Liver (tissue), 9 donors: ENCODE data around the gene OAS2. TPM values are rescaled to one million over a fixed set of nuclear protein-coding genes. Genes with fewer than 3 reads are reported as not detected.

Experiments
- DNase-seq: peaks from one replicate; pipeline ENCODE4 v3.0.0-alpha.2; 2017; ENCODE audit warnings: low spot score
- H3K27ac ChIP-seq, 2 donors: one replicate each; pipeline ENCODE4 v1.7.0; 2013; ENCODE audit warnings: inconsistent platforms in 2 of 2, low read length in 2 of 2, control low read depth in 1 of 2, low read depth in 1 of 2, mild to moderate bottlenecking in 1 of 2
- H3K27me3 ChIP-seq, 4 donors: one replicate each; pipeline versions ENCODE4 v1.6.1 to v1.7.0; 2013; ENCODE audit warnings: low read length in 3 of 4, inconsistent platforms in 1 of 4, mild to moderate bottlenecking in 1 of 4, moderate library complexity in 1 of 4; ENCODE audit not compliant: control insufficient read depth in 4 of 4, insufficient read depth in 4 of 4
- H3K36me3 ChIP-seq, 4 donors: one replicate each; pipeline versions ENCODE4 v1.6.1 to v1.7.0; 2013; ENCODE audit warnings: low read length in 3 of 4, mild to moderate bottlenecking in 3 of 4, low read depth in 1 of 4, moderate library complexity in 1 of 4; ENCODE audit not compliant: control insufficient read depth in 4 of 4, insufficient read depth in 3 of 4
- H3K4me1 ChIP-seq, 4 donors: one replicate each; pipeline versions ENCODE4 v1.6.1 to v1.7.0; 2013; ENCODE audit warnings: low read length in 3 of 4, mild to moderate bottlenecking in 3 of 4, moderate library complexity in 1 of 4; ENCODE audit not compliant: control insufficient read depth in 4 of 4, insufficient read depth in 4 of 4
- H3K4me3 ChIP-seq, 3 donors: one replicate each; pipeline versions ENCODE4 v1.6.1 to v1.7.0; 2013; ENCODE audit warnings: low read length in 3 of 3, control low read depth in 1 of 3, low read depth in 1 of 3, mild to moderate bottlenecking in 1 of 3
- H3K9ac ChIP-seq, 2 donors: one replicate each; pipeline ENCODE4 v1.7.0; 2013; ENCODE audit warnings: low read length in 2 of 2, mild to moderate bottlenecking in 2 of 2, moderate library complexity in 2 of 2, control low read depth in 1 of 2, low read depth in 1 of 2
- H3K9me3 ChIP-seq, 4 donors: one replicate each; pipeline versions ENCODE4 v1.6.1 to v1.7.0; 2013; ENCODE audit warnings: low read length in 3 of 4; ENCODE audit not compliant: control insufficient read depth in 4 of 4
- EGR1 ChIP-seq, 2 donors: IDR thresholded peaks; 2 replicates each; pipeline ENCODE4 v1.6.1; 2016 to 2018; ENCODE audit warnings: antibody characterized with exemption in 2 of 2, low read depth in 2 of 2
- FOXA1 ChIP-seq: IDR thresholded peaks from 2 replicates; pipeline ENCODE4 v1.6.1; 2016; ENCODE audit warnings: antibody characterized with exemption
- FOXA2 ChIP-seq: IDR thresholded peaks from 2 replicates; pipeline ENCODE4 v1.6.1; 2016; ENCODE audit warnings: antibody characterized with exemption
- GABPA ChIP-seq, 2 donors: IDR thresholded peaks in 1 of 2; conservative IDR thresholded peaks in 1 of 2; 2 replicates each; pipeline ENCODE4 v1.6.1; 2016; ENCODE audit warnings: antibody characterized with exemption in 2 of 2, mild to moderate bottlenecking in 1 of 2, moderate library complexity in 1 of 2
- HNF4A ChIP-seq, 2 donors: conservative IDR thresholded peaks; 2 replicates each; pipeline ENCODE4 v1.6.1; 2016; ENCODE audit warnings: antibody characterized with exemption in 2 of 2, mild to moderate bottlenecking in 2 of 2
- HNF4G ChIP-seq: IDR thresholded peaks from 2 replicates; pipeline ENCODE4 v1.6.1; 2016; ENCODE audit warnings: antibody characterized with exemption
- JUND ChIP-seq, 2 donors: IDR thresholded peaks; 2 replicates each; pipeline ENCODE4 v1.6.1; 2016; ENCODE audit warnings: antibody characterized with exemption in 2 of 2
- NR2F2 ChIP-seq: IDR thresholded peaks from 2 replicates; pipeline ENCODE4 v1.6.1; 2016; ENCODE audit warnings: antibody characterized with exemption
- RAD21 ChIP-seq, 2 donors: IDR thresholded peaks; 2 replicates each; pipeline ENCODE4 v1.6.1; 2016; ENCODE audit warnings: antibody characterized with exemption in 2 of 2, mild to moderate bottlenecking in 2 of 2
- RXRA ChIP-seq, 2 donors: IDR thresholded peaks; 2 replicates each; pipeline ENCODE4 v1.6.1; 2017 to 2018; ENCODE audit warnings: antibody characterized with exemption in 2 of 2, mild to moderate bottlenecking in 1 of 2
- SP1 ChIP-seq: IDR thresholded peaks from 2 replicates; pipeline ENCODE4 v1.6.1; 2018; ENCODE audit warnings: antibody characterized with exemption, mild to moderate bottlenecking
- TAF1 ChIP-seq: conservative IDR thresholded peaks from 2 replicates; pipeline ENCODE4 v1.6.1; 2016; ENCODE audit warnings: antibody characterized with exemption, mild to moderate bottlenecking
- YY1 ChIP-seq: IDR thresholded peaks from 2 replicates; pipeline ENCODE4 v1.6.1; 2016; ENCODE audit warnings: antibody characterized with exemption, mild to moderate bottlenecking
- WGBS: extraction: QIAGEN DNeasy Blood & Tissue Kit; methylation state at CpG from one replicate; pipeline ENCODE4 v1.1.7; 2013; 5-methylcytosine and 5-hydroxymethylcytosine counted together
- polyA plus RNA-seq, 2 donors: library from polyadenylated mRNA; stranded (reverse) in 1 of 2; unstranded in 1 of 2; fragments of 200-250 nt in 1 of 2; fragments of >200 nt in 1 of 2; fragmentation: Nextera tagmentation in 1 of 2; extraction: Ambion mirVana in 1 of 2; gene quantifications; one replicate each; pipeline versions ENCODE4 v1.2.1 to v1.2.3, GENCODE V29; 2013 to 2015
- total RNA-seq, 2 donors: library from RNA; depleted of rRNA; stranded (reverse); fragments of >200 nt; gene quantifications; one replicate each; pipeline ENCODE4 v1.2.3, GENCODE V29; 2014
- TF ChIP-seq, protein P1 (sequence below): IDR thresholded peaks from 2 replicates; pipeline ENCODE4 v1.6.1; 2016; ENCODE audit warnings: antibody characterized with exemption
- TF ChIP-seq, protein P2 (sequence below): IDR thresholded peaks from 2 replicates; pipeline ENCODE4 v1.6.1; 2016; ENCODE audit warnings: antibody characterized with exemption
- TF ChIP-seq, protein P3 (sequence below): fragments of 150-350 bp; IDR thresholded peaks from 2 replicates; pipeline ENCODE4 v1.5.1; 2017; ENCODE audit warnings: improper control_type of control experiment, low read depth, low read length; ENCODE audit not compliant: missing input control
- TF ChIP-seq, protein P4 (sequence below): IDR thresholded peaks from 2 replicates; pipeline ENCODE4 v1.6.1; 2016; ENCODE audit warnings: antibody characterized with exemption
- donor health status: healthy.
- donor health status: healthy.
- donor health status: healthy.
- donor health status: healthy.
- donor health status: healthy.

The OAS2 gene
- total and polyA plus RNA-seq, 4 donors, result 3.3 to 9.4 (median 6.9) TPM

DNA sequence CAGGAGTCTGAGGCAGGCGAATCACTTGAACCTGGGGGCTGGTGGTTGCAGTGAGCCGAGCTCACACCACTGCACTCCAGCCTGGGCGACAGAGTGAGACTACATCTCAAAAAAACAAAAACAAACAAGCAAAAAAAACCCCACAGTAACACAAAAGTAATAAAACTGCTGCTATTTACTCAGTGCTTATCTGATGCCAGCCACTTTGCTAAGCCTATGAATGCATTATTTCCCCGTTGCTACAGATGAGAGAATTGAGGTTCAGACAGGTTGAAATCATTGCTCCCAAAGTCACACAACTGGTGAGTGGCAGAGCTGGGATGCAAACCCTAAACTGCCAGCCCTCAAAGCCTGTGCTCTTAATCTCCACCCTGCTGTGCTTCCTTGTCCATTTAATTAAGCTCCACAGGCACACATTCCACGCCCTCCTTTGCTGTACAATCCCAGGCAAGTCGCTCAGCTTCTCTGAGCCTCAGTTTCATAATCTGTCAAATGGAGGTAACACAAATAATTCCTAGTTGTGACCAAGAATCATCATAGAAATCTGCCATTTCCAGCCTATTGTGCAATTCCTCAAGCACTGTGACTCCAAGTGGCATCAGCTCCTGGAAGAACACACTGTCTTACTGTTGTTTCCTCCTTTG lies 45.7 kb upstream of the OAS2 start:
- TF ChIP-seq FOXA1, result no peak
- TF ChIP-seq, protein P1, sequence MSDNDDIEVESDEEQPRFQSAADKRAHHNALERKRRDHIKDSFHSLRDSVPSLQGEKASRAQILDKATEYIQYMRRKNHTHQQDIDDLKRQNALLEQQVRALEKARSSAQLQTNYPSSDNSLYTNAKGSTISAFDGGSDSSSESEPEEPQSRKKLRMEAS, result no peak
- TF ChIP-seq HNF4A (conservative IDR thresholded peaks at IDR 0.05), result no peak
- no peak for TF ChIP-seq GABPA (IDR thresholded peaks at IDR 0.05 in 1 of 2, conservative IDR thresholded peaks at IDR 0.05 in 1 of 2)
- TF ChIP-seq, protein P2, sequence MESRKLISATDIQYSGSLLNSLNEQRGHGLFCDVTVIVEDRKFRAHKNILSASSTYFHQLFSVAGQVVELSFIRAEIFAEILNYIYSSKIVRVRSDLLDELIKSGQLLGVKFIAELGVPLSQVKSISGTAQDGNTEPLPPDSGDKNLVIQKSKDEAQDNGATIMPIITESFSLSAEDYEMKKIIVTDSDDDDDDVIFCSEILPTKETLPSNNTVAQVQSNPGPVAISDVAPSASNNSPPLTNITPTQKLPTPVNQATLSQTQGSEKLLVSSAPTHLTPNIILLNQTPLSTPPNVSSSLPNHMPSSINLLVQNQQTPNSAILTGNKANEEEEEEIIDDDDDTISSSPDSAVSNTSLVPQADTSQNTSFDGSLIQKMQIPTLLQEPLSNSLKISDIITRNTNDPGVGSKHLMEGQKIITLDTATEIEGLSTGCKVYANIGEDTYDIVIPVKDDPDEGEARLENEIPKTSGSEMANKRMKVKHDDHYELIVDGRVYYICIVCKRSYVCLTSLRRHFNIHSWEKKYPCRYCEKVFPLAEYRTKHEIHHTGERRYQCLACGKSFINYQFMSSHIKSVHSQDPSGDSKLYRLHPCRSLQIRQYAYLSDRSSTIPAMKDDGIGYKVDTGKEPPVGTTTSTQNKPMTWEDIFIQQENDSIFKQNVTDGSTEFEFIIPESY, result no peak
- TF ChIP-seq SP1, result no peak
- TF ChIP-seq NR2F2, result no peak
- no peak for TF ChIP-seq HNF4G
- no peak for TF ChIP-seq YY1
- TF ChIP-seq, protein P3, sequence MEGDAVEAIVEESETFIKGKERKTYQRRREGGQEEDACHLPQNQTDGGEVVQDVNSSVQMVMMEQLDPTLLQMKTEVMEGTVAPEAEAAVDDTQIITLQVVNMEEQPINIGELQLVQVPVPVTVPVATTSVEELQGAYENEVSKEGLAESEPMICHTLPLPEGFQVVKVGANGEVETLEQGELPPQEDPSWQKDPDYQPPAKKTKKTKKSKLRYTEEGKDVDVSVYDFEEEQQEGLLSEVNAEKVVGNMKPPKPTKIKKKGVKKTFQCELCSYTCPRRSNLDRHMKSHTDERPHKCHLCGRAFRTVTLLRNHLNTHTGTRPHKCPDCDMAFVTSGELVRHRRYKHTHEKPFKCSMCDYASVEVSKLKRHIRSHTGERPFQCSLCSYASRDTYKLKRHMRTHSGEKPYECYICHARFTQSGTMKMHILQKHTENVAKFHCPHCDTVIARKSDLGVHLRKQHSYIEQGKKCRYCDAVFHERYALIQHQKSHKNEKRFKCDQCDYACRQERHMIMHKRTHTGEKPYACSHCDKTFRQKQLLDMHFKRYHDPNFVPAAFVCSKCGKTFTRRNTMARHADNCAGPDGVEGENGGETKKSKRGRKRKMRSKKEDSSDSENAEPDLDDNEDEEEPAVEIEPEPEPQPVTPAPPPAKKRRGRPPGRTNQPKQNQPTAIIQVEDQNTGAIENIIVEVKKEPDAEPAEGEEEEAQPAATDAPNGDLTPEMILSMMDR, result no peak
- no peak for TF ChIP-seq EGR1 (IDR thresholded peaks at IDR 0.05; ENCODE audit: low read depth in 2 of 2)
- TF ChIP-seq, protein P4, sequence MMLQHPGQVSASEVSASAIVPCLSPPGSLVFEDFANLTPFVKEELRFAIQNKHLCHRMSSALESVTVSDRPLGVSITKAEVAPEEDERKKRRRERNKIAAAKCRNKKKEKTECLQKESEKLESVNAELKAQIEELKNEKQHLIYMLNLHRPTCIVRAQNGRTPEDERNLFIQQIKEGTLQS, result no peak
- Histone ChIP-seq H3K27me3 (no peaks in the 10 kb centered on the region), H3K36me3 (no peaks in the 10 kb centered on the region), H3K9ac (no peak overlapping the region), H3K4me1 (no peaks in the 10 kb centered on the region), H3K27ac (no peak overlapping the region), H3K9me3 (no peaks in the 10 kb centered on the region), H3K4me3 (no peak overlapping the region)
- WGBS, result 80% methylated on average over 6 of the region's 6 CpGs
- DNase-seq, result no peak

DNA sequence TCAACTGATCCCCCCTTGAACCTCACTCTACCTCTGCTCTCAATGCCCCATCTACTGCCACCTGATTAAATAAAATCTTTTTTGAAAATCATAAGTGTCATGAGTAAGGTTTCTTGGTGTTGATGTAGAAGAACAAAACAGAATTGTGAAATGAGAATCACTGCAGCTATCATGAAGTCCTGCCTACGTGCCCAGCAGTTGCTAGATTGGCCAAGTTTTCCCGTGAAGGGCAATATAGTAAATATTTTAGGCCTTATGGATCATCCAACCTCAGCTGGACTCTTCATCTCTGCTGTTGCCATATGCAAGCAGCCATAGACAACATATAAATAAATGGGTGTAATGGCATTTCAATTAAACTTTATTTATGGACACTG lies 45.2 kb upstream of the OAS2 start:
- DNase-seq, result no peak
- Histone ChIP-seq H3K9me3 (no peaks in the 10 kb centered on the region), H3K9ac (no peak overlapping the region), H3K27me3 (no peaks in the 10 kb centered on the region), H3K4me1 (no peaks in the 10 kb centered on the region), H3K36me3 (no peaks in the 10 kb centered on the region), H3K4me3 (no peak overlapping the region), H3K27ac (no peak overlapping the region)
- TF ChIP-seq FOXA1, result no peak
- no peak for TF ChIP-seq RAD21 (IDR thresholded peaks at IDR 0.05)
- no peak for TF ChIP-seq SP1
- no peak for TF ChIP-seq RXRA (IDR thresholded peaks at IDR 0.05)
- TF ChIP-seq, protein P2, result no peak
- TF ChIP-seq, protein P4, result no peak
- no peak for TF ChIP-seq HNF4A (conservative IDR thresholded peaks at IDR 0.05)
- TF ChIP-seq GABPA (IDR thresholded peaks at IDR 0.05 in 1 of 2, conservative IDR thresholded peaks at IDR 0.05 in 1 of 2), result no peak
- no peak for TF ChIP-seq JUND (IDR thresholded peaks at IDR 0.05)
- TF ChIP-seq FOXA2, result no peak
- TF ChIP-seq, protein P1, result no peak
- TF ChIP-seq EGR1 (IDR thresholded peaks at IDR 0.05; ENCODE audit: low read depth in 2 of 2), result no peak
- TF ChIP-seq, protein P3, result no peak
- TF ChIP-seq TAF1, result no peak
- no peak for TF ChIP-seq NR2F2
- no peak for TF ChIP-seq HNF4G
- 86% methylated on average over 2 of the region's 2 CpGs for WGBS
